ENCODE data around the gene TMEM140.

GRCh38 chr7:135197906-135198655, 50.2 kb downstream of the TMEM140 start:
- TF ChIP-seq CTCF (IDR thresholded peaks at IDR 0.05) (no peak), POLR2A (IDR thresholded peaks at IDR 0.05) (no peak)
